Measurements from ENCODE around the gene NIPAL1.

The NIPAL1 gene

DNA sequence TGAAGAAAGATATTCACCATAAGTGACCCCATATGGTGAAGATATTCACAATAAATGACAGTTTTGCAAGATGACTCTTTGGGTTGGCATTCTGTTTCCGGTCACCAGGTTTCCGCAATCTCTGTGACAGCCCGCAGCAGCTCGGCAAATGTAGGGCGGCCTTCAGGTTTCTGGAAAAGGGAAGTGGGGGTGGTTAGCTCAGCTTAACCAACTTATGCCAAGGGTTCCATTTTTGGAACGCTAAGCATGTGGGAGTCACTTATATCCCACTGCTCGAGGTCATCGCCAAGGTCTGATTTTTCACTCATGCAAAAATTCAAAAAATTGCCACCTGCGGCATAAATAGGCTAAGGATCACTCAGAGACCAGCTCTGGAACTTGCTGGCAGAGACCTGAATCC lies 51.0 kb downstream of the NIPAL1 start:
- TF ChIP-seq, protein P1, sequence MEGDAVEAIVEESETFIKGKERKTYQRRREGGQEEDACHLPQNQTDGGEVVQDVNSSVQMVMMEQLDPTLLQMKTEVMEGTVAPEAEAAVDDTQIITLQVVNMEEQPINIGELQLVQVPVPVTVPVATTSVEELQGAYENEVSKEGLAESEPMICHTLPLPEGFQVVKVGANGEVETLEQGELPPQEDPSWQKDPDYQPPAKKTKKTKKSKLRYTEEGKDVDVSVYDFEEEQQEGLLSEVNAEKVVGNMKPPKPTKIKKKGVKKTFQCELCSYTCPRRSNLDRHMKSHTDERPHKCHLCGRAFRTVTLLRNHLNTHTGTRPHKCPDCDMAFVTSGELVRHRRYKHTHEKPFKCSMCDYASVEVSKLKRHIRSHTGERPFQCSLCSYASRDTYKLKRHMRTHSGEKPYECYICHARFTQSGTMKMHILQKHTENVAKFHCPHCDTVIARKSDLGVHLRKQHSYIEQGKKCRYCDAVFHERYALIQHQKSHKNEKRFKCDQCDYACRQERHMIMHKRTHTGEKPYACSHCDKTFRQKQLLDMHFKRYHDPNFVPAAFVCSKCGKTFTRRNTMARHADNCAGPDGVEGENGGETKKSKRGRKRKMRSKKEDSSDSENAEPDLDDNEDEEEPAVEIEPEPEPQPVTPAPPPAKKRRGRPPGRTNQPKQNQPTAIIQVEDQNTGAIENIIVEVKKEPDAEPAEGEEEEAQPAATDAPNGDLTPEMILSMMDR (conservative IDR thresholded peaks at IDR 0.05; ENCODE audit: low read depth, low read length), result no peak

DNA sequence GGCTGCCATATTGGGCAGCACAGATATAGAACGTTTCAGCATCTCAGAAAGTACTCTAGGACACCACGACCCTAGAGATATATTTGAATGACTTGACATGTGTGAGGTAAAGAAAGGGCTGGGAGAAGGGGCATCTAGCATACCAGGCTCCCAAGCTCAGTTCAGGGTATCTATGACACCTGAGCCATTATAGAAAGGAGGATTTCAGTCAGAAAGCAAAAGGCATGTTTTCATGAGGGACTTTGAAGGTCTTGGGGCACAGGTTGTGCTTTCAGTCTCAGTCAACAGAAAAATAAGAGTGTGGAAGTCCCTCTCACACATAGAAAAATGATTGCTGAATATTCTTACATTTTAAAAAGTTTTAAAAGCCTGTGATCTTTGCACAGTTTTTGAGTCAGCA lies 51.6 kb downstream of the NIPAL1 start:
- TF ChIP-seq, protein P1 (conservative IDR thresholded peaks at IDR 0.05; ENCODE audit: low read depth, low read length), result no peak
- Histone ChIP-seq H2AFZ (ENCODE audit: low read depth) (no peak overlapping the region), H3K4me3 (IDR thresholded peaks at IDR 0.05; ENCODE audit: insufficient read depth, low read depth, low read length) (no peak overlapping the region), H3K27ac (no peak overlapping the region), H3K27me3 (ENCODE audit: insufficient read depth, low read depth) (no peaks in the 10 kb centered on the region), H3K36me3 (ENCODE audit: insufficient read depth) (no peaks in the 10 kb centered on the region), H4K20me1 (ENCODE audit: insufficient read depth) (no peaks in the 10 kb centered on the region), H3K9ac (no peak overlapping the region), H3K4me1 (ENCODE audit: low read depth, poor library complexity, severe bottlenecking) (no peaks in the 10 kb centered on the region), H3K4me2 (no peak overlapping the region), H3K79me2 (ENCODE audit: insufficient read depth, low read depth) (no peaks in the 10 kb centered on the region)

More for the DNA sequence above, 51.0 kb downstream of the NIPAL1 start:
- Histone ChIP-seq H4K20me1 (ENCODE audit: insufficient read depth) (no peaks in the 10 kb centered on the region), H3K36me3 (ENCODE audit: insufficient read depth) (no peaks in the 10 kb centered on the region), H3K4me1 (ENCODE audit: low read depth, poor library complexity, severe bottlenecking) (no peaks in the 10 kb centered on the region), H3K4me3 (IDR thresholded peaks at IDR 0.05; ENCODE audit: insufficient read depth, low read depth, low read length) (no peak overlapping the region), H3K4me2 (no peak overlapping the region), H3K27ac (no peak overlapping the region), H2AFZ (ENCODE audit: low read depth) (no peak overlapping the region), H3K9ac (no peak overlapping the region), H3K79me2 (ENCODE audit: insufficient read depth, low read depth) (no peaks in the 10 kb centered on the region), H3K27me3 (ENCODE audit: insufficient read depth, low read depth) (no peaks in the 10 kb centered on the region)

GRCh38 chr4:48069026-48069425 lies 52.5 kb downstream of the NIPAL1 start:
- no peak overlapping the region for H3K9ac ChIP-seq
- H3K27ac ChIP-seq, result no peak overlapping the region
- TF ChIP-seq, protein P1 (conservative IDR thresholded peaks at IDR 0.05; ENCODE audit: low read depth, low read length), result no peak
- no peak overlapping the region for H2AFZ ChIP-seq (ENCODE audit: low read depth)
- no peaks in the 10 kb centered on the region for H3K4me1 ChIP-seq (ENCODE audit: low read depth, poor library complexity, severe bottlenecking)
- no peak overlapping the region for H3K4me2 ChIP-seq
- H3K79me2 ChIP-seq (ENCODE audit: insufficient read depth, low read depth), result no peaks in the 10 kb centered on the region
- no peaks in the 10 kb centered on the region for H3K27me3 ChIP-seq (ENCODE audit: insufficient read depth, low read depth)
- H3K4me3 ChIP-seq (IDR thresholded peaks at IDR 0.05; ENCODE audit: insufficient read depth, low read depth, low read length), result no peak overlapping the region
- no peaks in the 10 kb centered on the region for H4K20me1 ChIP-seq (ENCODE audit: insufficient read depth)
- H3K36me3 ChIP-seq (ENCODE audit: insufficient read depth), result no peaks in the 10 kb centered on the region

DNA sequence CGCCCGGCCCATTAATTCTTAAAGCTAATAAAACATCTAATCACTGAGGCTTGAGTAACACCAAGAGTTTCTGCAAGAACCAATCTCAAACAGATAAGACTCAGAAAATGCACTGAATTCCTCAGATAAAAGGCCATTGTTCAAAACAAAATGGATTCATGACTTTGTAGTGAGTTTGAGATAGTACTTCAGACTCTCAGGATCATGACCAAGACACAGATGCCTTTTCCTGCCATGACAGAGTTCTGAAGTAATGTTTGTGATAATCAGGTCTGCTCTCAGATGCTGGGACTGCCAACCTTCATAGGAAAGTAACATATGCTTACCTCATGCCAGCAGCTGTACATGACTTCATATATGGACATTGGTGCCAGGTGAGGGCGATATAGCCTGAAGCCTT lies 54.6 kb downstream of the NIPAL1 start:
- TF ChIP-seq, protein P1 (conservative IDR thresholded peaks at IDR 0.05; ENCODE audit: low read depth, low read length), result no peak

More for the DNA sequence above, 54.6 kb downstream of the NIPAL1 start:
- Histone ChIP-seq H3K36me3 (ENCODE audit: insufficient read depth) (no peaks in the 10 kb centered on the region), H4K20me1 (ENCODE audit: insufficient read depth) (no peaks in the 10 kb centered on the region), H3K27me3 (ENCODE audit: insufficient read depth, low read depth) (no peaks in the 10 kb centered on the region), H3K9ac (no peak overlapping the region), H2AFZ (ENCODE audit: low read depth) (no peak overlapping the region), H3K4me2 (no peak overlapping the region), H3K79me2 (ENCODE audit: insufficient read depth, low read depth) (no peaks in the 10 kb centered on the region), H3K27ac (no peak overlapping the region), H3K4me3 (IDR thresholded peaks at IDR 0.05; ENCODE audit: insufficient read depth, low read depth, low read length) (no peak overlapping the region), H3K4me1 (ENCODE audit: low read depth, poor library complexity, severe bottlenecking) (no peaks in the 10 kb centered on the region)
